Sigmoid colon (tissue), 4 donors: ENCODE data around the gene EPS8L2.

Experiments used
- CTCF ChIP-seq, 4 experiments: fragments of 450-650 bp in 3 of 4; fragments of 200-600 bp in 1 of 4; IDR thresholded peaks; one replicate each; pipeline ENCODE4 v1.5.1; 2016 to 2019; ENCODE audit warnings: antibody characterized with exemption in 4 of 4, mild to moderate bottlenecking in 3 of 4, moderate library complexity in 2 of 4
- POLR2A ChIP-seq, 2 donors: fragments of 450-650 bp; IDR thresholded peaks; one replicate each; pipeline ENCODE4 v1.6.1; 2016; ENCODE audit warnings: antibody characterized with exemption in 2 of 2, mild to moderate bottlenecking in 2 of 2, moderate library complexity in 2 of 2
- POLR2AphosphoS5 ChIP-seq, 4 donors: sonication (generic); formaldehyde crosslinking; IDR thresholded peaks; one replicate each; pipeline ENCODE4 v1.6.1; 2017; ENCODE audit warnings: antibody characterized with exemption in 4 of 4

GRCh38 chr11:705646-706438 is at the start of gene EPS8L2:
- TF ChIP-seq POLR2AphosphoS5 (IDR thresholded peaks at IDR 0.05) (no peak), CTCF (IDR thresholded peaks at IDR 0.05) (no peak), POLR2A (IDR thresholded peaks at IDR 0.05) (no peak)
